GM12878 (cell line): ENCODE data around the gene ZNF646. TPM values are rescaled to one million over a fixed set of nuclear protein-coding genes. Genes with fewer than 3 reads are reported as not detected.
A peak's percentile ranks its signal among the peaks of the same experiment; 100 is the strongest.

Source experiments
- BCL11A ChIP-seq: IDR thresholded peaks from 2 replicates; pipeline ENCODE4 v1.6.1; 2011; ENCODE audit warnings: low read depth, low read length
- BHLHE40 ChIP-seq, 2 experiments: fragments of 450-650 bp in 1 of 2; IDR thresholded peaks; 2 replicates each; pipeline ENCODE4 v1.6.1; 2011 to 2017; ENCODE audit warnings: low read depth in 2 of 2, borderline replicate concordance in 1 of 2, improper control_type of control experiment in 1 of 2, low read length in 1 of 2, mild to moderate bottlenecking in 1 of 2
- DPF2 ChIP-seq: fragments of 450-650 bp; IDR thresholded peaks from 2 replicates; pipeline ENCODE4 v1.6.1; 2017; ENCODE audit warnings: mild to moderate bottlenecking
- EGR1 ChIP-seq, 2 experiments: IDR thresholded peaks; 1 replicate in 1 of 2; 2 replicates in 1 of 2; pipeline ENCODE4 v1.6.1; 2011 to 2012; ENCODE audit warnings: low read depth in 2 of 2, low read length in 2 of 2, borderline replicate concordance in 1 of 2, mild to moderate bottlenecking in 1 of 2, moderate library complexity in 1 of 2
- HCFC1 ChIP-seq: fragments of 150-350 bp; IDR thresholded peaks from 2 replicates; pipeline ENCODE4 v1.6.1; 2014; ENCODE audit warnings: low read length
- HDAC6 ChIP-seq: fragments of 200-600 bp; sonication (generic); IDR thresholded peaks from one replicate; pipeline ENCODE4 v1.8.0; 2017; ENCODE audit warnings: antibody characterized with exemption; ENCODE audit not compliant: unreplicated experiment
- KLF5 ChIP-seq: fragments of 450-650 bp; IDR thresholded peaks from 2 replicates; pipeline ENCODE4 v1.6.1; 2014; ENCODE audit warnings: mild to moderate bottlenecking; ENCODE audit not compliant: partially characterized antibody
- LARP7 ChIP-seq: fragments of 450-650 bp; IDR thresholded peaks from 2 replicates; pipeline ENCODE4 v1.6.1; 2017; ENCODE audit warnings: mild to moderate bottlenecking
- MEF2B ChIP-seq: fragments of 450-650 bp; IDR thresholded peaks from 2 replicates; pipeline ENCODE4 v1.6.1; 2018; ENCODE audit warnings: mild to moderate bottlenecking, moderate library complexity; ENCODE audit not compliant: partially characterized antibody, poor library complexity, severe bottlenecking
- NR2C2 ChIP-seq: IDR thresholded peaks from 2 replicates; pipeline ENCODE4 v1.6.1; 2011; ENCODE audit warnings: borderline replicate concordance, low read depth; ENCODE audit not compliant: control insufficient read depth, insufficient read length
- POU2F2 ChIP-seq: IDR thresholded peaks from 3 replicates; pipeline ENCODE4 v1.6.1; 2011; ENCODE audit warnings: low read depth, mild to moderate bottlenecking, low read length, borderline replicate concordance
- RUNX3 ChIP-seq: IDR thresholded peaks from 2 replicates; pipeline ENCODE4 v1.6.1; 2012; ENCODE audit warnings: low read length, inconsistent platforms
- SREBF1 ChIP-seq: IDR thresholded peaks from 2 replicates; pipeline ENCODE4 v1.6.1; 2012; ENCODE audit warnings: mild to moderate bottlenecking, low read length
- SUPT20H ChIP-seq: IDR thresholded peaks from 2 replicates; pipeline ENCODE4 v1.6.1; 2011; ENCODE audit warnings: low read depth, mild to moderate bottlenecking, low read length, moderate library complexity, borderline replicate concordance; ENCODE audit not compliant: control insufficient read depth
- ZNF24 ChIP-seq: fragments of 450-650 bp; IDR thresholded peaks from 2 replicates; pipeline ENCODE4 v1.6.1; 2017; ENCODE audit warnings: antibody characterized with exemption, mild to moderate bottlenecking
- polyA plus RNA-seq, 11 experiments: library from polyadenylated mRNA; depleted of rRNA in 4 of 11; unstranded in 6 of 11; stranded (reverse) in 5 of 11; fragments of >200 nt; fragmentation: Nextera tagmentation in 4 of 11; fragmentation: Illumina TruSeq in 1 of 11; extraction: Ambion mirVana in 4 of 11; extraction: Trizol in 1 of 11; gene quantifications; 1 replicate in 1 of 11; 2 replicates in 10 of 11; pipeline versions ENCODE4 v1.2.1 to v1.2.3, GENCODE V29; 2011 to 2016; ENCODE audit warnings: inconsistent platforms in 2 of 11, missing spikeins in 2 of 11, low read depth in 1 of 11
- total RNA-seq, 4 experiments: library from RNA; depleted of rRNA in 3 of 4; stranded (reverse); fragments of >200 nt in 3 of 4; fragmentation: Illumina TruSeq in 1 of 4; extraction: Trizol in 1 of 4; gene quantifications; 2 replicates each; pipeline versions ENCODE4 v1.2.1 to v1.2.3, GENCODE V29; 2013 to 2021
- TF ChIP-seq, protein P1 (sequence below): fragments of 450-650 bp; IDR thresholded peaks from 2 replicates; pipeline ENCODE4 v1.6.1; 2016; ENCODE audit warnings: mild to moderate bottlenecking, moderate library complexity, borderline replicate concordance
- TF ChIP-seq, protein P2 (sequence below): fragments of 450-650 bp; formaldehyde crosslinking; IDR thresholded peaks from 2 replicates; pipeline ENCODE4 v1.5.0; 2022; ENCODE audit warnings: mild to moderate bottlenecking, missing genetic modification characterization
- TF ChIP-seq, protein P3 (sequence below): IDR thresholded peaks from 2 replicates; pipeline ENCODE4 v1.6.1; 2011; ENCODE audit warnings: low read depth, mild to moderate bottlenecking, low read length, moderate library complexity, borderline replicate concordance; ENCODE audit errors: extremely low read depth
- TF ChIP-seq, protein P4 (sequence below): fragments of 450-650 bp; IDR thresholded peaks from 2 replicates; pipeline ENCODE4 v1.6.1; 2017; ENCODE audit warnings: mild to moderate bottlenecking

The ZNF646 gene
- total and polyA plus RNA-seq, 10 of the 15 experiments (the other 5 are each of a cell fraction or from before 2014, with no cell fraction given) = 0.10 to 21.8 (median 6.4) TPM

DNA sequence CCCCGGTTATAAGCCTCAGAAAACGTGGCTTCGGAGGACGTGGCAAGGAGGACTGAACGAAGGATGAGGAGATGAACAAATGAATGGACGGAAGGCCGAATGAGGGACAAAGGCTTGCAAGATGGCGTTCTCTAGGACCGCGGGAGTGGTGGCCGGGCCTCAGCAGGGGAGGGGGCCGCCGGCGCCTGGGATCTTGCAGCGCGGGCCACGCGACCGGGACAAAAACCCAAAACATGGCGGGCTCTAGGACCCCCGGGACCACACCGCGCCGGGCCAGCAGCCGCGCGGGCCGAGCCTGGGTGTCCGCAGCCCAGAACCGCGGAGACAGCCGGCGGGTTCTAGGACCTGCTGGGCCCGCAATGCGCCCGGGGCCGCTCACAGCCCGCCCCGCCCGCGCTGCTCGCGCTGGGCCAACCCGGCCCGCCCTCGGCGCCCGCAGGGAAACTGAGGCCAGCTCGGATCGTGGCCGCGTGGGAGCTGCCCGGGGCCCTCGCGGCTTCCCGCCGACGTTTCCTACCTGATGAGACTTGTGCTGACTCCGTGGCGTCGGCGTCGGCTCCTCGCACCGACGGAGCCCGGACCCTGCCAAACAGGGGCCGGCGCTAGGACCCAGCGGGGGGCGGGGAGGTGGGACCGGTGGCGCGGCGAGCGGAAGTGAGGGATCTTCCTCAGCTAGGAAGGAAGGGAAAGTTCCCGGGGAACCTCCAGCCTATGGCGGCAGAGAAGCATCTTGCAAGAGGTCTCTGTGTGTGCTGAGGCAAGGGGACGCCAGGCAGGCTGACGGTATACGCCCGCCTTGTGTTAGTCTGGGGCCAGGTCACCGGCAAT lies 866 bp upstream of the ZNF646 start (continued):
- no peak for TF ChIP-seq SREBF1
- TF ChIP-seq EGR1 (IDR thresholded peaks at IDR 0.05; ENCODE audit: borderline replicate concordance in 1 of 2, low read depth in 2 of 2, low read length in 2 of 2) = peak in 1 of 2 experiments; percentile 81; a peak in 2 of 3 replicates
- TF ChIP-seq, protein P1, sequence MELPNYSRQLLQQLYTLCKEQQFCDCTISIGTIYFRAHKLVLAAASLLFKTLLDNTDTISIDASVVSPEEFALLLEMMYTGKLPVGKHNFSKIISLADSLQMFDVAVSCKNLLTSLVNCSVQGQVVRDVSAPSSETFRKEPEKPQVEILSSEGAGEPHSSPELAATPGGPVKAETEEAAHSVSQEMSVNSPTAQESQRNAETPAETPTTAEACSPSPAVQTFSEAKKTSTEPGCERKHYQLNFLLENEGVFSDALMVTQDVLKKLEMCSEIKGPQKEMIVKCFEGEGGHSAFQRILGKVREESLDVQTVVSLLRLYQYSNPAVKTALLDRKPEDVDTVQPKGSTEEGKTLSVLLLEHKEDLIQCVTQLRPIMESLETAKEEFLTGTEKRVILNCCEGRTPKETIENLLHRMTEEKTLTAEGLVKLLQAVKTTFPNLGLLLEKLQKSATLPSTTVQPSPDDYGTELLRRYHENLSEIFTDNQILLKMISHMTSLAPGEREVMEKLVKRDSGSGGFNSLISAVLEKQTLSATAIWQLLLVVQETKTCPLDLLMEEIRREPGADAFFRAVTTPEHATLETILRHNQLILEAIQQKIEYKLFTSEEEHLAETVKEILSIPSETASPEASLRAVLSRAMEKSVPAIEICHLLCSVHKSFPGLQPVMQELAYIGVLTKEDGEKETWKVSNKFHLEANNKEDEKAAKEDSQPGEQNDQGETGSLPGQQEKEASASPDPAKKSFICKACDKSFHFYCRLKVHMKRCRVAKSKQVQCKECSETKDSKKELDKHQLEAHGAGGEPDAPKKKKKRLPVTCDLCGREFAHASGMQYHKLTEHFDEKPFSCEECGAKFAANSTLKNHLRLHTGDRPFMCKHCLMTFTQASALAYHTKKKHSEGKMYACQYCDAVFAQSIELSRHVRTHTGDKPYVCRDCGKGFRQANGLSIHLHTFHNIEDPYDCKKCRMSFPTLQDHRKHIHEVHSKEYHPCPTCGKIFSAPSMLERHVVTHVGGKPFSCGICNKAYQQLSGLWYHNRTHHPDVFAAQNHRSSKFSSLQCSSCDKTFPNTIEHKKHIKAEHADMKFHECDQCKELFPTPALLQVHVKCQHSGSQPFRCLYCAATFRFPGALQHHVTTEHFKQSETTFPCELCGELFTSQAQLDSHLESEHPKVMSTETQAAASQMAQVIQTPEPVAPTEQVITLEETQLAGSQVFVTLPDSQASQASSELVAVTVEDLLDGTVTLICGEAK = no peak
- peak; percentile 42 for TF ChIP-seq KLF5
- no peak for TF ChIP-seq SUPT20H
- TF ChIP-seq POU2F2 = peak; percentile 59; the same call in 1 of the 3 replicates
- TF ChIP-seq HDAC6 = no peak
- TF ChIP-seq, protein P2, sequence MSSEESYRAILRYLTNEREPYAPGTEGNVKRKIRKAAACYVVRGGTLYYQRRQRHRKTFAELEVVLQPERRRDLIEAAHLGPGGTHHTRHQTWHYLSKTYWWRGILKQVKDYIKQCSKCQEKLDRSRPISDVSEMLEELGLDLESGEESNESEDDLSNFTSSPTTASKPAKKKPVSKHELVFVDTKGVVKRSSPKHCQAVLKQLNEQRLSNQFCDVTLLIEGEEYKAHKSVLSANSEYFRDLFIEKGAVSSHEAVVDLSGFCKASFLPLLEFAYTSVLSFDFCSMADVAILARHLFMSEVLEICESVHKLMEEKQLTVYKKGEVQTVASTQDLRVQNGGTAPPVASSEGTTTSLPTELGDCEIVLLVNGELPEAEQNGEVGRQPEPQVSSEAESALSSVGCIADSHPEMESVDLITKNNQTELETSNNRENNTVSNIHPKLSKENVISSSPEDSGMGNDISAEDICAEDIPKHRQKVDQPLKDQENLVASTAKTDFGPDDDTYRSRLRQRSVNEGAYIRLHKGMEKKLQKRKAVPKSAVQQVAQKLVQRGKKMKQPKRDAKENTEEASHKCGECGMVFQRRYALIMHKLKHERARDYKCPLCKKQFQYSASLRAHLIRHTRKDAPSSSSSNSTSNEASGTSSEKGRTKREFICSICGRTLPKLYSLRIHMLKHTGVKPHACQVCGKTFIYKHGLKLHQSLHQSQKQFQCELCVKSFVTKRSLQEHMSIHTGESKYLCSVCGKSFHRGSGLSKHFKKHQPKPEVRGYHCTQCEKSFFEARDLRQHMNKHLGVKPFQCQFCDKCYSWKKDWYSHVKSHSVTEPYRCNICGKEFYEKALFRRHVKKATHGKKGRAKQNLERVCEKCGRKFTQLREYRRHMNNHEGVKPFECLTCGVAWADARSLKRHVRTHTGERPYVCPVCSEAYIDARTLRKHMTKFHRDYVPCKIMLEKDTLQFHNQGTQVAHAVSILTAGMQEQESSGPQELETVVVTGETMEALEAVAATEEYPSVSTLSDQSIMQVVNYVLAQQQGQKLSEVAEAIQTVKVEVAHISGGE = 0 out of 2 replicates have a peak, but pooled peaks have one; percentile 15
- TF ChIP-seq BHLHE40 (IDR thresholded peaks at IDR 0.05; ENCODE audit: borderline replicate concordance in 1 of 2, low read depth in 2 of 2, low read length in 1 of 2) = peak; percentile 22 to 76; a peak in 2 of 4 replicates
- TF ChIP-seq ZNF24 = peak; percentile 98
- peak; percentile 86 for TF ChIP-seq DPF2
- TF ChIP-seq RUNX3 = peak; percentile 76
- TF ChIP-seq, protein P3, sequence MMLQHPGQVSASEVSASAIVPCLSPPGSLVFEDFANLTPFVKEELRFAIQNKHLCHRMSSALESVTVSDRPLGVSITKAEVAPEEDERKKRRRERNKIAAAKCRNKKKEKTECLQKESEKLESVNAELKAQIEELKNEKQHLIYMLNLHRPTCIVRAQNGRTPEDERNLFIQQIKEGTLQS = no peak
- TF ChIP-seq NR2C2 = no peak
- TF ChIP-seq LARP7 = peak; percentile 98
- TF ChIP-seq MEF2B = no peak
- TF ChIP-seq, protein P4, sequence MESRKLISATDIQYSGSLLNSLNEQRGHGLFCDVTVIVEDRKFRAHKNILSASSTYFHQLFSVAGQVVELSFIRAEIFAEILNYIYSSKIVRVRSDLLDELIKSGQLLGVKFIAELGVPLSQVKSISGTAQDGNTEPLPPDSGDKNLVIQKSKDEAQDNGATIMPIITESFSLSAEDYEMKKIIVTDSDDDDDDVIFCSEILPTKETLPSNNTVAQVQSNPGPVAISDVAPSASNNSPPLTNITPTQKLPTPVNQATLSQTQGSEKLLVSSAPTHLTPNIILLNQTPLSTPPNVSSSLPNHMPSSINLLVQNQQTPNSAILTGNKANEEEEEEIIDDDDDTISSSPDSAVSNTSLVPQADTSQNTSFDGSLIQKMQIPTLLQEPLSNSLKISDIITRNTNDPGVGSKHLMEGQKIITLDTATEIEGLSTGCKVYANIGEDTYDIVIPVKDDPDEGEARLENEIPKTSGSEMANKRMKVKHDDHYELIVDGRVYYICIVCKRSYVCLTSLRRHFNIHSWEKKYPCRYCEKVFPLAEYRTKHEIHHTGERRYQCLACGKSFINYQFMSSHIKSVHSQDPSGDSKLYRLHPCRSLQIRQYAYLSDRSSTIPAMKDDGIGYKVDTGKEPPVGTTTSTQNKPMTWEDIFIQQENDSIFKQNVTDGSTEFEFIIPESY = no peak; the same call in 1 of the 2 replicates
- TF ChIP-seq HCFC1 = peak; percentile 51
- no peak for TF ChIP-seq BCL11A
